Anterior cingulate cortex (tissue), 58 donors: ENCODE results near the gene PCDH9.

Source experiments
- DNase-seq, 58 donors: peaks; one replicate each; lab custom pipeline; 2025; lab: John Stamatoyannopoulos, UW

Gene PCDH9

GRCh38 chr13:66369666-66370065, 860.5 kb downstream of the PCDH9 start:
- no peak for DNase-seq

GRCh38 chr13:66367356-66367755, 862.8 kb downstream of the PCDH9 start:
- DNase-seq = no peak

GRCh38 chr13:66365101-66365500, 865.0 kb downstream of the PCDH9 start:
- DNase-seq = peak in 3 of 58 donors; percentile 4 to 27 (median 27)

- no peak for DNase-seq
Measured at GRCh38 chr13:66364346-66364745, 865.8 kb downstream of the PCDH9 start.

- DNase-seq = no peak
Measured at GRCh38 chr13:66362485-66362884, 867.7 kb downstream of the PCDH9 start.

GRCh38 chr13:66359910-66360552, 870.1 kb downstream of the PCDH9 start:
- peak in 2 of 58 donors; percentile 17 to 21 for DNase-seq

- DNase-seq = no peak
Measured at GRCh38 chr13:66359393-66359792, 870.7 kb downstream of the PCDH9 start.

- no peak for DNase-seq
Measured at GRCh38 chr13:66358564-66358963, 871.6 kb downstream of the PCDH9 start.

- no peak for DNase-seq
Measured at GRCh38 chr13:66357463-66357862, 872.7 kb downstream of the PCDH9 start.

- no peak for DNase-seq
Measured at GRCh38 chr13:66354879-66355751, 875.0 kb downstream of the PCDH9 start.

GRCh38 chr13:66353664-66354063, 876.5 kb downstream of the PCDH9 start:
- no peak for DNase-seq

- DNase-seq = no peak
Measured at GRCh38 chr13:66349966-66350365, 880.2 kb downstream of the PCDH9 start.

- peak in 29 of 58 donors; percentile 5 to 70 (median 28) for DNase-seq
Measured at GRCh38 chr13:66348745-66349690, 881.1 kb downstream of the PCDH9 start.

- no peak for DNase-seq
Measured at GRCh38 chr13:66347486-66348117, 882.5 kb downstream of the PCDH9 start.

GRCh38 chr13:66345971-66346370, 884.2 kb downstream of the PCDH9 start:
- peak in 6 of 58 donors; percentile 8 to 55 (median 24) for DNase-seq

GRCh38 chr13:66345518-66345810, 884.7 kb downstream of the PCDH9 start:
- no peak for DNase-seq

- peak in 2 of 58 donors; percentile 25 to 50 for DNase-seq
Measured at GRCh38 chr13:66344805-66345517, 885.2 kb downstream of the PCDH9 start.

GRCh38 chr13:66343224-66343828, 886.8 kb downstream of the PCDH9 start:
- DNase-seq = no peak
